A549 (cell line): Measurements from ENCODE around the gene INVS.

ENCODE experiments used
- BCL3 ChIP-seq: fragments of >200 bp; sonication (Bioruptor Twin); formaldehyde crosslinking; IDR thresholded peaks from 3 replicates; pipeline ENCODE4 v1.6.1; 2016
- CTCF ChIP-seq: fragments of >200 bp; sonication (Bioruptor Twin); formaldehyde crosslinking; IDR thresholded peaks from 3 replicates; pipeline ENCODE4 v1.5.1; 2016
- NPAS2 ChIP-seq: fragments of 250-450 bp; sonication (Bioruptor Pico); IDR thresholded peaks from 2 replicates; pipeline ENCODE4 v1.8.0; 2022; ENCODE audit warnings: mild to moderate bottlenecking, moderate library complexity, borderline replicate concordance
- RAD21 ChIP-seq, 2 experiments: fragments of >200 bp in 1 of 2; sonication (Bioruptor Twin) in 1 of 2; formaldehyde crosslinking in 1 of 2; IDR thresholded peaks in 1 of 2; conservative IDR thresholded peaks in 1 of 2; 2 replicates in 1 of 2; 3 replicates in 1 of 2; pipeline ENCODE4 v1.6.1; 2012 to 2018; ENCODE audit warnings: inconsistent platforms in 1 of 2
- ZSCAN20 ChIP-seq: fragments of 250-450 bp; sonication (Bioruptor Pico); IDR thresholded peaks from 2 replicates; pipeline ENCODE4 v1.8.0; 2022; ENCODE audit warnings: mild to moderate bottlenecking, moderate library complexity

DNA sequence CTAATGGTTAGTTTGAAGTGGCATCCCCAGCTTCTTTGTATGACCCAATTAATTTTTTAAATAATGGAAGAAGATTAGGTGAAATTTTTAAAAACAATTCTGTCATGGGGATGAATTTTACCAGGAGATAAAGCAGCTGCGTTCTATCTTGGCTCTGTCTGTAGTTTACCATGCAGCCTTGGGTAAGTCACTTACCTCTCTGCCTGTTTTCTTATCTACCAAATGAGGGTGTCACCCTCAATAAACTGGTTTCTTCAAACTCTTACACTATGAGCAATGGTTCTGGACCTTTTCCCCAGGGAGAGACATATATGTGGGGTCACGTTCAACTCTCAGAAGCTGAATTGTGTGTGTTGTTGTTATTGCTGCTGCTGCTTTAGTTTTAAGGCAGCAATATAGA lies 182.0 kb downstream of the INVS start:
- TF ChIP-seq CTCF (no peak), NPAS2 (CRISPR knock-in tag) (no peak), BCL3 (no peak), ZSCAN20 (CRISPR knock-in tag) (no peak), RAD21 (conservative IDR thresholded peaks at IDR 0.05 in 1 of 2, IDR thresholded peaks at IDR 0.05 in 1 of 2) (no peak)
